ENCODE data around the gene MKLN1. TPM values are rescaled to one million over a fixed set of nuclear protein-coding genes. Genes with fewer than 3 reads are reported as not detected.

MKLN1 gene
- total and polyA plus RNA-seq, 2 of the 4 experiments (the other 2 are of a cell fraction): 17.5 to 52.0 TPM

- BruUV-seq (replicated peaks): no TSS peak
- ATAC-seq (ENCODE audit: low read depth): no peak
- Histone ChIP-seq H2AFZ (replicated peaks; ENCODE audit: low read length, poor library complexity) (no peak overlapping the region), H4K91ac (ENCODE audit: insufficient read depth, low read depth, low read length) (no peak overlapping the region), H2BK120ac (ENCODE audit: low read depth, low read length) (no peak overlapping the region), H3K4me1 (ENCODE audit: control insufficient read depth, insufficient read depth, low read length) (peaks cover 25% of the 10 kb centered on the region), H3K18ac (ENCODE audit: low read depth, low read length) (no peak overlapping the region), H2AK9ac (replicated peaks; ENCODE audit: low read depth, low read length, poor library complexity) (no peak overlapping the region), H3K9me1 (ENCODE audit: insufficient read depth, low read length) (peaks cover 21% of the 10 kb centered on the region), H3K9ac (ENCODE audit: low read depth, low read length) (no peak overlapping the region), H3K4ac (ENCODE audit: low read depth, low read length) (no peak overlapping the region), H3K79me1 (ENCODE audit: low read depth in 1 of 2, low read length in 2 of 2) (peaks cover 0 to 11% of the 10 kb centered on the region in 2 experiments; a peak in 2 of 4 replicates), H4K8ac (ENCODE audit: low read depth in 2 of 2, low read length in 2 of 2) (no peak overlapping the region), H3K23ac (ENCODE audit: low read depth, low read length) (no peak overlapping the region), H3K27ac (ENCODE audit: insufficient read depth, low read length) (no peak overlapping the region), H2BK20ac (ENCODE audit: low read depth, low read length) (no peak overlapping the region), H3K27me3 (ENCODE audit: control insufficient read depth, insufficient read depth, low read length) (no peaks in the 10 kb centered on the region), H2BK5ac (ENCODE audit: low read depth, low read length, poor library complexity, severe bottlenecking) (no peak overlapping the region), H3K14ac (replicated peaks; ENCODE audit: low read depth, low read length) (no peak overlapping the region), H4K5ac (ENCODE audit: low read depth, low read length) (no peak overlapping the region), H3K56ac (ENCODE audit: extremely low read depth, insufficient read depth, low read length) (no peak overlapping the region), H3K9me3 (ENCODE audit: control insufficient read depth, insufficient read depth, low read length) (no peaks in the 10 kb centered on the region), H2AK5ac (ENCODE audit: low read depth, low read length) (no peak overlapping the region), H3K36me3 (ENCODE audit: control insufficient read depth, insufficient read depth, low read length) (peaks cover 3% of the 10 kb centered on the region; the same call in 1 of the 2 replicates), H3K4me2 (ENCODE audit: low read depth, low read length) (no peak overlapping the region), H3K4me3 (ENCODE audit: insufficient read depth, low read depth, low read length) (no peak overlapping the region), H2BK15ac (ENCODE audit: low read depth, low read length) (no peak overlapping the region), H4K20me1 (ENCODE audit: insufficient read depth, low read length) (peaks cover 13% of the 10 kb centered on the region)
- dilution Hi-C loops (cut with HindIII; ENCODE audit: low sequenced_read_pairs, unreplicated experiment): no loop called here
- in situ Hi-C loops (cut with MboI; ENCODE audit: low sequenced_read_pairs): no loop called here
- DNase-seq: peak; percentile 56
- TF ChIP-seq SMC3 (IDR thresholded peaks at IDR 0.05; ENCODE audit: low read depth, low read length) (no peak), MAFK (IDR thresholded peaks at IDR 0.05; ENCODE audit: low read depth, low read length) (no peak), MAZ (IDR thresholded peaks at IDR 0.05; ENCODE audit: borderline replicate concordance, low read depth, low read length) (no peak), CEBPB (IDR thresholded peaks at IDR 0.05; ENCODE audit: low read depth, low read length) (peak; percentile 94), BHLHE40 (IDR thresholded peaks at IDR 0.05; ENCODE audit: low read depth, low read length) (no peak)
- ChIA-PET CTCF (no interaction called here), POLR2A (ENCODE audit: unreplicated experiment) (interaction anchor here (0.6 kb wide), 1 partner anchor 345 kb away, joined by 4 read pairs; no protein-coding TSS in a partner anchor)
- intact Hi-C loops (cut with micrococcal nuclease): no loop called here
- whole genome bisulfite sequencing, 2 experiments (ENCODE audit: extremely low coverage in 2 of 2, insufficient read length in 1 of 2): 100% methylated on average over 1 of the region's 4 CpGs; no CpG with 5 or more reads in 1 of the 2 experiments
These were observed 170.7 kb downstream of the MKLN1 start for GRCh38 chr7:131498237-131498885.
